HG03575 (cell line): Measurements from ENCODE around the gene RGCC.
"Not testable (repeated sequence)": the region's sequence is repeated elsewhere in the genome, so short reads cannot be mapped to it uniquely, and the experiment has no call there.

Experiments used
- ATAC-seq: cut with Tn5 transposase; IDR thresholded peaks from one replicate; pipeline ENCODE4 v1.9.1; 2021; ENCODE audit not compliant: unreplicated experiment, insufficient number of reproducible peaks, low FRiP score; ENCODE audit errors: extremely low read depth

Gene RGCC

GRCh38 chr13:41468631-41469030 is 11.3 kb downstream of the RGCC start:
- ATAC-seq, result no peak

- no peak for ATAC-seq
Measured at GRCh38 chr13:41470196-41470595, 12.8 kb downstream of the RGCC start.

- ATAC-seq, result no peak
Measured at GRCh38 chr13:41471785-41472184, 14.4 kb downstream of the RGCC start.

GRCh38 chr13:41487222-41487621 is 29.9 kb downstream of the RGCC start:
- no peak for ATAC-seq

- no peak for ATAC-seq
Measured at GRCh38 chr13:41488124-41488523, 30.8 kb downstream of the RGCC start.

- ATAC-seq, result no peak
Measured at GRCh38 chr13:41490371-41491015, 33.1 kb downstream of the RGCC start.

- no peak for ATAC-seq
Measured at GRCh38 chr13:41491436-41491835, 34.1 kb downstream of the RGCC start.

GRCh38 chr13:41492432-41493260 is 35.3 kb downstream of the RGCC start:
- ATAC-seq, result no peak

- ATAC-seq, result no peak
Measured at GRCh38 chr13:41494202-41494601, 36.9 kb downstream of the RGCC start.

GRCh38 chr13:41495044-41495443 is 37.7 kb downstream of the RGCC start:
- no peak for ATAC-seq

- ATAC-seq, result no peak
Measured at GRCh38 chr13:41496420-41497234, 39.3 kb downstream of the RGCC start.

GRCh38 chr13:41497436-41497835 is 40.1 kb downstream of the RGCC start:
- ATAC-seq, result no peak

GRCh38 chr13:41499452-41499851 is 42.1 kb downstream of the RGCC start:
- no peak for ATAC-seq

GRCh38 chr13:41500511-41500910 is 43.2 kb downstream of the RGCC start:
- no peak for ATAC-seq

GRCh38 chr13:41501281-41501680 is 43.9 kb downstream of the RGCC start:
- ATAC-seq, result no peak

- ATAC-seq, result no peak
Measured at GRCh38 chr13:41502031-41502430, 44.7 kb downstream of the RGCC start.

- peak; percentile 41 for ATAC-seq
Measured at GRCh38 chr13:41502673-41503072, 45.3 kb downstream of the RGCC start.

- no peak for ATAC-seq
Measured at GRCh38 chr13:41503356-41503755, 46.0 kb downstream of the RGCC start.

GRCh38 chr13:41504657-41505056 is 47.3 kb downstream of the RGCC start:
- not testable (repeated sequence) for ATAC-seq
